NOMO-1 (cell line): ENCODE results near the gene LMCD1.
"Not testable (repeated sequence)": the region's sequence is repeated elsewhere in the genome, so short reads cannot be mapped to it uniquely, and the experiment has no call there.

Source experiments
- DNase-seq, 2 experiments: peaks; one replicate each; lab custom pipeline; 2025; ENCODE audit not compliant: unreplicated experiment in 2 of 2; lab: John Stamatoyannopoulos, UW

The LMCD1 gene

DNA sequence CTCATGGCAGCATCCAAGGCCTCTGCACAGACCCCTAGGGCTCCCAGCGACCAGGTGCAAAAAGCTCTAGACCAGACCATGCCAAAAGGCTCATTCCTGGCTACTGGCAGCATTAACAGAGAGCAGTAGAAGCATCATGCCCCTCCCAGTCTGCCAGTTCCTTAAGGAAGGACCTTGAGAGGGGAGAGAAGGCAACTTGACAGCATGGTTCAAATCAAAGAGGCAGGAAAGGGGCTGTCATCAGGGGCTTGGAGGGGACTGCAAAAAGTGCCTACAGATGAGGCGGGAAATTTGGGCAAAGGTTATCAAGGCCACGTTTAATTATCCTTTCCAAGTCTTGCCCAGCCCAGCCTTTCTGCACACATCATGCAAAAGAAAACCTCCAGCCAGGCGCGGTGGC lies 78.3 kb downstream of the LMCD1 start:
- no peak for DNase-seq

- DNase-seq, result not testable (repeated sequence)
Observed at GRCh38 chr3:8580434-8580833, 78.8 kb downstream of the LMCD1 start.

DNA sequence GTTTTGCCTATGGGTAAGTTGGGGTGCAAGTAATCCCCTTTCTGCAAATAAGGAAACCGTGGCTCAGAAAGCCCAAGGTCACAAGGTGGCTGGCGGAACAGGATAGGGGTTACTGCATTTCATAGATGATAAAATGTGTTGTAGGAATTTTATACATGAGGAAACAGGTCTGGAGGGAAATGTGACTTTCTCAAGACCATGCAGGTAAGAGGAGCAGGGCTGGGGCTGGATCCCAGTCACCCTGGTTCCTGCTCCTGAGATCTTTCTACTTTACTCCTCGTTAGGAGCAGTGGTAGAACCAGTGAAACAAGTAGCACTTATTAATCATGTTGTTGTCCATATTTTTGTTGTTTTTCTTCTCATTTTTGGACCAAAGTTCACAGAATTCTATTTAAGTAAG lies 79.8 kb downstream of the LMCD1 start:
- no peak for DNase-seq

DNA sequence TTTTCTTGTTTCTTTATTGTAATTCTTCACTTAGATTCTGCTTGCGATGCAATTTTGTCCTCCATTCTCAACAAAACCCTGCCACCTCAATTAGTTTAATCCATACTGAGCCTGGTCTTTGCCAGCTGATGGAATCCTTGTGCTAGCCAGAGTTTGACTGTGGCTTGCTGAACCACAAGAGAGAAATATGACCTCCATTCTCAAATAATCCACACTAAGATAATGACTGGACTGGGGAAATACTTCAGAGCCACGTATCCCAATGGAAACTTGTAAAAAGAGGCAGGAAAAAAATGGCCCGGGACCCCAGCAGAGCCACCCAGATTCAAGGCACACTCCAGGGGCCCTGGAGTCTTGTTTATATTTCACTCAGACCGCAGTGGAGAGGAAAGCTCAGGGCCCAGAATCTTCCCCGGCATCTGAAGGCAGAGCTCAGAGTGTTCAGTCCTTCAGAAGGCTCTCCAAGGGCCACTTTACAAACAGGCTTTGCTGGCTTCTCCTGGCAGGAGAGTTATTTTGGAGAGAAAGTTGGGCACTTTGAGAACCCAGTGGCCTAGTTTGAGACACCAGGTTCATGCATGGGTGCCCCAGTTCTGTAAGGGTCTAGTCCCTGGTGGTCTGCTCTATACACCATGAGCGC lies 80.3 kb downstream of the LMCD1 start:
- DNase-seq, result no peak

- DNase-seq, result no peak
Observed at GRCh38 chr3:8584661-8585060, 83.0 kb downstream of the LMCD1 start.

DNA sequence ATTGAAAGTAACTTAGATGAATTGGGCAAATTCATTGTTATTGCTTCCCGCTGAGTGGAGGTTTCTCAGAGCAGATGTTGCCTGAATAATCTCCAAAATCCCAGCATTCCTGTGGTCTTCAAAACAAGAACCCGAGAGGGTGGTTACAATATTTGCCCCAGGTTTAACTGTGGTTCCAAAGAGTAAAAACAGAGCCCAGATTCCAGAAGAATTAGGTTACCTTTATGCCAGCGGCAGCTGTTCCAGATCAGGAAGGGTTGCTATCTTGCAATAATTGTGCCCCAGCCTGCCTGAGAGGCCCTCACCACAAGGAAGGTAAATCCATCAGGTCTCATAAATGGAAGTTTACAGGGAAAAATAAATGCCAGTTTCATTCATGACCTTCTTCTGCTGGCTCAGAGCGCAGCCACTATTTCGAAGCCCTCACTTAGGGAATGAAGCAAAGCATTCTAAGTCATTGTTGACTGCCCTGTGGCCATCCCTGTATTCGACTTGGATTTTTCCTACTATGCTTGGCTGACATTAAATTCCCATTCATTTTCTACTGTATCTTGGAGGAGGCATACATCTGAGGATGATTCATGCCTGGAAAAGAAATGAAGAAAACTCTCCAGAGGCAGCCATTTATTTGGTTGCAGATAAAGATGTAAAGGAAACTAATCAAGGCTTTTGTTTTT lies 88.4 kb downstream of the LMCD1 start:
- no peak for DNase-seq

GRCh38 chr3:8593021-8593827 lies 91.6 kb downstream of the LMCD1 start:
- DNase-seq, result no peak

GRCh38 chr3:8595252-8595651 lies 93.6 kb downstream of the LMCD1 start:
- DNase-seq, result no peak

DNA sequence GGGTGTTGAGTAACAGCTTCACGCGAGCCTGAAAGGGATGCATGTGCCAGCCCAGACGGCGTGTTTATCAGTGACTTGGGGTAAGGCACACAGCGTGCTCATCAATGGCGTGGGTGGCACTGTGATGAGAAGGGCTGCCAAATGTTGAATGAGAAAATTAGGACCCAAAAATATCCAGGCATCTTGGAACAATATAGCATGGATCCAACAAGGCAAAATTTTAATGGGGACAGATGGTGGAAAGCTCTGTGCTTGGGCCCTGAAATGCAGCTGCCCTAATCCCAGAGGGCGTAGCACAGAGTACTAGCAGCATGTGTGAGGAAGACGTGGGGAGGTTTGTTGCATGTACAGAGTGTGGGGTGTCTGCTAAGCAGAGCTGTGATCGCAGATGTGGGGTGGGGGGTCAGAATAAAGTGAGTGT lies 94.1 kb downstream of the LMCD1 start:
- no peak for DNase-seq

GRCh38 chr3:8596321-8597218 lies 94.9 kb downstream of the LMCD1 start:
- no peak for DNase-seq

DNA sequence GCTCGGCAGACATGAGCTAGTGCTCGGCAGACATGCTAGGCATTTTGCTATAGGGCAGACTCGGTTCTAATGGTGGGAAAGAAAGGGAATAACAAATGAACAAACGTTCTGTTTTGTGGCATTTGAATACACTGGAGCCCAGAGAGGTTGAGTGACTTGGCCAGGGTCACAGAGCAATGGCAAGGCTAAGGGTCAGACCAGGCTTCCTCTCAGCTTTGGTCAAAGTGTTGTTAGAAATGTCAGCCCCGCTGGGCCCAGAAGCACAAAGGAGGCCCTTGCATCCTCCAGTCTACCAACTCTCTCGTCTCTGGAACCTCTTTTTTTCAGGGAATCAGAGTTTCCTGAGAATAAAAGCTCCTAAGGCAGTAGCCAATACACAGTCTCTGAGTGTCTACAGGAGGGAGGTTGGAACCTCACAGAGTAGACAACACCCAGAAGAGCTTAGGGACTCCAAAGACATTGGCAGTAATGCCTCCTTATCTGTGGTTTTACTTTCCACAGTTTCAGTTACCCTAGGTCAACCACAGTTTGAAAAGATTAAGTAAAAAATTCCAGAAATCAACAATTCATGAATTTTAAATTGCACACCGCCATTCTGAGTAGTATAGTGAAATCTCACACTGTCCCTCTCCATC lies 95.7 kb downstream of the LMCD1 start:
- DNase-seq, result no peak

GRCh38 chr3:8599146-8599545 lies 97.5 kb downstream of the LMCD1 start:
- DNase-seq, result no peak

DNA sequence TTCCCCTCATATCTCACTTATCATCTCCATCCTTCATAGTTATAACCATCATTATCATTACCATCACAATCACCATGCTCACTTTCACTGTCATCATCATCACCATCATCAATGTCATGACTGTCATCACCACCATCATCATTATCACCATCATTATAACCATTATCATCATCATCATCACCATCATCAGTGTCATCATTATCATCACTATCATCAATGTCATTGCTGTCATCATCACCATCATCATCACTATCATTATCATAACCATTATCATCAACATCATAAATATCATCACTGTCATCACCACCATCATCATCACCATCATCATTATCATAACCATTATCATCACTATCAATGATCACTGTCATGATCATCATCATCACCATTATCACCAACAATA lies 98.8 kb downstream of the LMCD1 start:
- DNase-seq, result no peak

DNA sequence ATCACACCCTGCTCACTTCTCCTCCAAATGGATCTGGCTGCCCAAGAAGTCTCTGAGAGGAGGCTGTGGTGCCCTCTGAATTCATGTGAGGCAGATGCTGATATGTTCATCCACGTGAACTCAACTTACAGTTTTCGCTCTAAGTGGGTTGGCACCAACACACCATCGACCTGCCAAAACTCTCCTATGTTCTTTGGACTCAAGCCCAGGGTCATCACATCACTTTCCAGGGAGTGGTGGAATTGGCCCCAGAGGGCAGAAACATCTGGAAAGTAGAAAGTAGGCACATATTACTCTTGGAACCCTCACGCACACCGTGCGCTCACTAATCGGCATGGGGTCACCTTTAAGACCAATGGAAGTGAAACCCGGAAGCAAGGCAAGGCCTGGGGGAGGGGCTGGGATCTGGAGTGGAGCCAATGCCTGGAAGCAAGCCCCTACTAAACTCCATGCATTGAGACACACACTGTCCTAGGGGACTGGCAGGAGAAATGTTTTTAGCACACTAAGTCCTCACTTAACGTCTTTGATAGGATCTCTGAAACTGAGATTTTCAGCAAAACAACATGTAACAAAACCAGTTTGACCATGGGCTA lies 101.6 kb downstream of the LMCD1 start:
- DNase-seq, result no peak

DNA sequence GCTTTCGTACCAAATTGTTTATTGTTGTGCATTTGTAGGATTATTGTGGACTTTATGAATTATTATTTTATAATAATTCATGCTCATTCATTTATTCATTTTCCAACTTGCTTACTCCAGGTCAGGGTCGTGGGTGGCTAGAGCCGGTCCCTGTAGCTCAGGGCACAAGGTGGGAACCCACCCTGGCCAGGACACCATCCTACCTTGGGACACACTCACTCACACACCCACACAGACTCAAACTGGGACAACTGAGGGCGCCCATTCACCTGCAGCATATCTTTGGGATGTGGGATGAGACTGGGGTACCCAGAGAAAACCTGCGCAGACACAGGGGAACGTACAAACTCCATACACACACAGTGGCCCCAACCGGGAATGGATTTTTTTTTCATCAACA lies 102.4 kb downstream of the LMCD1 start:
- DNase-seq, result no peak

DNA sequence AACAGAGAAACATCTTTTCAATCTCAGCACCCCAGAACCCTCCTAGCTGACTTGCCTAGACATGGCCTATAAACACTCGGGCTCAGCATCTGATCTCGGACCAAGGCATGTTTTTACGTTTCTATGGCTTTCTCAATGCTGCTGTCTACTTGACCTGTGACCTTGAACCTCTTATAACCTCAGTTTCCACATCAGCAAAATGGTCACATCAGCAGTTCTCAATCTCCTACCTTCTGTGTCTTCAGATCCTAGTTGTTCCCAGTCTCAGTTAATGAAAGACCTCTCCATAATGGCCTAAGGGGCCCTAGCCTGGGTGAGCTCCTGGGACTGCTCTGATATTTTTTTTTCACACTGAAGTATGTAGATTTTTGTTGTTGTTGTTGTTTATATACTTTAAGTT lies 103.4 kb downstream of the LMCD1 start:
- no peak for DNase-seq

DNA sequence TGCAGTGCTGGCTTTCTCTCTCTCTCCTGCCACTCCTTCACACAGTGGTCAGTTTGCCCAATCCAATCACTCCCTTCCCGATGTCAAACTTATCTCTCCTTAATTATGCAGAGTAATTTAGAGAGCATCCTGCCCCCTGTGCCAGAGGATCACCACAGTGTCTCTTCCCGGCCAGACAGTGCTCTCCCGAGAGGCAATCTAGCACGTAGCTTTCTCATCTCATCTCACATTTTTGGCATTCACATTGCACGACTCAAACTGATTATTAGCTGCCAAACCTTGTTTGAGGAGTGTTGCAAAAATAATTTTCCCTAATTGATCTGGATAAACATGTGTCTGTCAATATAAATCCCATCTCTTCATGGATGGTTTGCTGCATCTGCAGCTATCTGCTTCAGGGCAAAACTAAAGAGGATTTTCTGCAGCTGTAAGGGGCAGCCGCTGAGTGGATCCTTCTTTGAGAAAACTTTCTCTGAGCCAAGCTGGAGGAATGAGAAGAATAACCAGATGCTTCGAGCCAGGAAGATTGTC lies 105.1 kb downstream of the LMCD1 start:
- no peak for DNase-seq

- no peak for DNase-seq
Observed at GRCh38 chr3:8607234-8608040, 105.8 kb downstream of the LMCD1 start.
